ENCODE measurements around the gene ARHGAP9.

DNA sequence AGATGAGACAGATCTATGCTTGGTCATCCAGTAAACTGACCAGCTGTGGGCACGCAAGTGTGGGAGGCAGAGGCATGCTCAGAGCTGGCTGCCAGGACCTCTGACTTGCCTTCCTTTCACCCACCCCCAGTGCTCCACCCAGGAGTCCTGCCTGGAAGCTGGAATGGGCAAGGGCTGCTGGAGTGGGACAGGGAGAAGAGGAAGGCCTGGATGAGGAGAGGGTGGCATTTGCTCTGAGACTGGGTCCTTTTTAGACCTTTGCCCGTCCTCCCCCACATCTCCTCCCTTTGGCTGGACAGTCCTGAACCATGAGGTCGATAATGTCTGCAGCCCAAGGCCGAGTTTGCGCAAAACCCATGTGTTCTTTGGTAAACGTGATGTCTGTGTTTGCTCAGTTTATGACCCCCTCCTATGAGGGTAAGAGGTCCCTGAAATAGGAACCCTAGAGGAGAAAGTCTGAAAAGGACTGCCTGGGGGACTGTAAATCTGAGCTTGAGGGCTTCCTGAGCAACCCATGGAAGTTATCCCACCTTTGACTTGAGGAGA, 28.4 kb downstream of the ARHGAP9 start:
- TF ChIP-seq EZH2 (IDR thresholded peaks at IDR 0.05; ENCODE audit: low read depth), result no peak
- TF ChIP-seq, protein P1, sequence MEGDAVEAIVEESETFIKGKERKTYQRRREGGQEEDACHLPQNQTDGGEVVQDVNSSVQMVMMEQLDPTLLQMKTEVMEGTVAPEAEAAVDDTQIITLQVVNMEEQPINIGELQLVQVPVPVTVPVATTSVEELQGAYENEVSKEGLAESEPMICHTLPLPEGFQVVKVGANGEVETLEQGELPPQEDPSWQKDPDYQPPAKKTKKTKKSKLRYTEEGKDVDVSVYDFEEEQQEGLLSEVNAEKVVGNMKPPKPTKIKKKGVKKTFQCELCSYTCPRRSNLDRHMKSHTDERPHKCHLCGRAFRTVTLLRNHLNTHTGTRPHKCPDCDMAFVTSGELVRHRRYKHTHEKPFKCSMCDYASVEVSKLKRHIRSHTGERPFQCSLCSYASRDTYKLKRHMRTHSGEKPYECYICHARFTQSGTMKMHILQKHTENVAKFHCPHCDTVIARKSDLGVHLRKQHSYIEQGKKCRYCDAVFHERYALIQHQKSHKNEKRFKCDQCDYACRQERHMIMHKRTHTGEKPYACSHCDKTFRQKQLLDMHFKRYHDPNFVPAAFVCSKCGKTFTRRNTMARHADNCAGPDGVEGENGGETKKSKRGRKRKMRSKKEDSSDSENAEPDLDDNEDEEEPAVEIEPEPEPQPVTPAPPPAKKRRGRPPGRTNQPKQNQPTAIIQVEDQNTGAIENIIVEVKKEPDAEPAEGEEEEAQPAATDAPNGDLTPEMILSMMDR (conservative IDR thresholded peaks at IDR 0.05), result no peak
